Astrocyte of the cerebellum (primary cell): Measurements from ENCODE around the gene RELN.
A peak's percentile ranks its signal among the peaks of the same experiment; 100 is the strongest.
"Not testable (repeated sequence)": the region's sequence is repeated elsewhere in the genome, so short reads cannot be mapped to it uniquely, and the experiment has no call there.

Experiments
- DNase-seq: peaks from one replicate; pipeline ENCODE4 v3.0.0-alpha.2; 2011; ENCODE audit warnings: low read depth
- H3K4me3 ChIP-seq: 2 replicates; pipeline ENCODE4 v1.5.1; 2011; ENCODE audit warnings: mild to moderate bottlenecking, low read depth, low read length, moderate library complexity
- in situ Hi-C: cut with HindIII; loops from 2 replicates; pipeline ENCODE4 v1.10.0; 2017; ENCODE audit warnings: low sequenced_read_pairs
- TF ChIP-seq, protein P1 (sequence below): IDR thresholded peaks from 2 replicates; pipeline ENCODE4 v1.5.1; 2012; ENCODE audit warnings: low read length, low read depth, moderate library complexity, mild to moderate bottlenecking; ENCODE audit errors: missing control alignments

Gene RELN

DNA sequence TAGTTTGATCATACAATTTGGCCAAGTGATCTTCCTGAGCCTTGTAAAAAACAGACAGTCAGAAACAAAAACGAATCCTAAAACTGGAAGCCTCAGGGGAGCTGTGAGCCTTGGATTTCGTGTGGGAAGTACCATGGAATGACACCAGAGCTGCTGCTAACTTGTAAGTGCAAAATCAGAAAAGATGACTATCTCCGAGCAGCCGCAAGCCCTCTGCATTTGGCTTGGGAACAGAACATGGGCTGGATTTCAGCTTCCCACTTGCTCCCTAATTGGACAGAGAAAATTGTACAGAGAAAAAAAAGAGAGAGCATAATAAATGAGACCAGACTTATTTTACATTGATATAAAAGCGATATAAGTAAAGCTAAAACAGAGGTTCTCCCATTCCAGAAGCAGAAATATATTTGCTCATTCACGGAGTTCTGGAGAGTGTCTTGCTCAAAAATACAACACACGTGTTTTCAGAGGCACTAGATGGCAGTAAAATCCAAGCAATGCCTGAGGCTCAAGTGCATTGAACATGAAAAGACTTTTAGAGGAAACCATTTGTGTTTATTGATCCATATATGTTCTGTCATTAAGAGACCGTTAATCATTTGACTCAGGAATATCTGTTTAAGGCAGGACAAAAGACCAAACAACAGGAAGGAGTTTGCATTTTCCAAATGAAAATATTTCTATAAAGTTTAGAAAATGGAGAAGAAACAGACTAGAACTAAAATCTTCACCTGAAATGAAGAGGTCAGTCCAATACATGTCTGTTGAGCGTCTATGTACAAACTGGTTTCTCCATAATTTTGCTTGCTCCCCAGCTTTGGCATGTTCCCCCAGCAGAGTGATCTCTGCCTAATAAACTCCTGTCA lies 465.2 kb downstream of the RELN start:
- H3K4me3 ChIP-seq = no peak overlapping the region
- TF ChIP-seq, protein P1, sequence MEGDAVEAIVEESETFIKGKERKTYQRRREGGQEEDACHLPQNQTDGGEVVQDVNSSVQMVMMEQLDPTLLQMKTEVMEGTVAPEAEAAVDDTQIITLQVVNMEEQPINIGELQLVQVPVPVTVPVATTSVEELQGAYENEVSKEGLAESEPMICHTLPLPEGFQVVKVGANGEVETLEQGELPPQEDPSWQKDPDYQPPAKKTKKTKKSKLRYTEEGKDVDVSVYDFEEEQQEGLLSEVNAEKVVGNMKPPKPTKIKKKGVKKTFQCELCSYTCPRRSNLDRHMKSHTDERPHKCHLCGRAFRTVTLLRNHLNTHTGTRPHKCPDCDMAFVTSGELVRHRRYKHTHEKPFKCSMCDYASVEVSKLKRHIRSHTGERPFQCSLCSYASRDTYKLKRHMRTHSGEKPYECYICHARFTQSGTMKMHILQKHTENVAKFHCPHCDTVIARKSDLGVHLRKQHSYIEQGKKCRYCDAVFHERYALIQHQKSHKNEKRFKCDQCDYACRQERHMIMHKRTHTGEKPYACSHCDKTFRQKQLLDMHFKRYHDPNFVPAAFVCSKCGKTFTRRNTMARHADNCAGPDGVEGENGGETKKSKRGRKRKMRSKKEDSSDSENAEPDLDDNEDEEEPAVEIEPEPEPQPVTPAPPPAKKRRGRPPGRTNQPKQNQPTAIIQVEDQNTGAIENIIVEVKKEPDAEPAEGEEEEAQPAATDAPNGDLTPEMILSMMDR = peak; percentile 56
- in situ Hi-C loops = no loop called here
- DNase-seq = peak; percentile 40

DNA sequence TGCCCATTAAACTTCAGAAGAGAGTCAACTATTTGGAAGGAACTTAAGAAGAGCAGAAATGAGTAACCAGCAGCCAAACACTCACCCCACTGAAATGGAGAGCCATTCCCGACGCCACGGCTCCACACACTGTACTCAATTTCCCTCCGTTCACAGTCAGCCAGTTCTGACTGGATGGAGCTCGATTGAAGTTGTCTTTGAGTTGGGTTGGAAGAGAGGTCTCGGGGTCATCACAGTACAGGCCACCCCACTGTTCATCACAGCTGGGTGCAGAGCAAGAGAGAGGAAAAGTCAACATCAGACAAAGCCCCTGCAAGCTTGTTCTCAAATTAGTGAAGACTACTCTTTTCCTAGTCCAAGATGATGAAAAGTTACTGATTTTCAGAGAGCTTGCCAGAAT lies 467.5 kb downstream of the RELN start:
- H3K4me3 ChIP-seq = no peak overlapping the region
- no peak for DNase-seq
- in situ Hi-C loops = no loop called here
- TF ChIP-seq, protein P1 = no peak

DNA sequence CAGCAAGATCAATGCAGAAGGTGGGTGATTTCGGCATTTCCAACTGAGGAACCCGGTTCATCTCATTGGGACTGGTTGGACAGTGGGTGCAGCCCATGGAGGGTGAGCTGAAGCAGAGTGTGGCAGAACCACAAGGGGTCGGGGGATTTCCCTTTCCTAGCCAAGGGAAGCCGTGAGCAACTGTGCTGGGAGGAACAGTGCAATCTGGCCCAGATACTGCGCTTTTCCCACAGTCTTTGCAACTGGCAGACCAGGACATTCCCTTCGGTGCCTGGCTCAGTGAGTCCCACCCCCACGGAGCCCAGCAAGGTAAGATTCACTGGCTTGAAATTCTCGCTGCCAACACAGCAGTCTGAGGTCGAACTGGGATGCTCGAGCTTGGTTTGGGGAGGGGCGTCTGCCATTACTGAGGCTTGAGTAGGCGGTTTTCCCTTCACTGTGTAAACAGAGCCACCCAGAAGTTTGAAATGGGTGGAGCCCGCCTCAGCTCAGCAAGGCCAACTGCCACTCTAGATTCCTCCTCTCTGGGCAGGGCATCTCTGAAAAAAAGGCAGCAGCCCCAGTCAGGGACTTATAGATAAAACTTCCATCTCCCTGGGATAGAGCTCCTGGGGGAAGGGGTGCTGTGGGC lies 484.8 kb downstream of the RELN start:
- in situ Hi-C loops = no loop called here
- TF ChIP-seq, protein P1 = no peak
- DNase-seq = no peak
- H3K4me3 ChIP-seq = no peak overlapping the region

DNA sequence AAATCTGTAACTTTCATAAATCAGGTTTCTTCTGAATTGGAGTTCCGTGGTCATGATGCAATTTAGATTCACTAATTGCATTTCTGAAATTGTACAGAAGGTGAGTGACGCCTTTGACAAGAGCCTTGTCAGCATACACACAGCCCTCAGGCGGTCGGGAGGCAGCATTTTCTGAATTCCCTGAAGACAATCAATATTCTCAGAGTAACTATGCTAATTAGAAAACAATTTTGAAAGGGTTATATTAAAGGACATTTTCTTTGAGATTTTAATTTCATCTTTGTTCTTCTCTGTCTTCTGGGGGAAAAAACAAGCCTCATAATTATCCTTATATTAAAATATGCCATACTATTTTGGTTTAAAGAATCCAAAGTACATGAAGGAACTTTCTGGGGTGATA lies 488.3 kb downstream of the RELN start:
- DNase-seq = no peak
- TF ChIP-seq, protein P1 = no peak
- H3K4me3 ChIP-seq = no peak overlapping the region
- in situ Hi-C loops = no loop called here

DNA sequence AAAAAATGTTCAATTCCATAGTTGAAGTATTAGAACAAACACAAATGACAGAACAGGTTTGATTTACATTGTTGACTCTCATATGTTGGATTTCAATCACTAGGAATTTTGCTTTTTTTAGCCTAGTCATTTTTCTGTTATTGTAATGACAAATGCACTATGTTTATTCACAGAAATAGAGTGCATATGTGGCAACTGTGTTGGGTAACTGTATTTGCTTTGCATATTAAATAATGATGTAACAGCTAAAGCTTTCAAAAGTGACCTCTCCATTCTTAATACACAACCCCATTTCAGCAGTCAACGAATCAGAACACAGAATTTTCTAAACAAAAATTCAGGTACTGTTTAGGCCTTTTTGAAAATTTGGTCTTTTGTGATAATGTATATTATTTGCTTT lies 489.5 kb downstream of the RELN start:
- TF ChIP-seq, protein P1 = no peak
- in situ Hi-C loops = no loop called here
- no peak overlapping the region for H3K4me3 ChIP-seq
- no peak for DNase-seq

- in situ Hi-C loops = no loop called here
- H3K4me3 ChIP-seq = no peak overlapping the region
- no peak for DNase-seq
- TF ChIP-seq, protein P1 = no peak
These were observed 502.0 kb downstream of the RELN start for GRCh38 chr7:103487419-103487818.

- in situ Hi-C loops, H3K4me3 ChIP-seq, DNase-seq: not testable (repeated sequence)
These were observed 502.6 kb downstream of the RELN start for GRCh38 chr7:103486873-103487272.
